ENCODE data around the gene STX11.

DNA sequence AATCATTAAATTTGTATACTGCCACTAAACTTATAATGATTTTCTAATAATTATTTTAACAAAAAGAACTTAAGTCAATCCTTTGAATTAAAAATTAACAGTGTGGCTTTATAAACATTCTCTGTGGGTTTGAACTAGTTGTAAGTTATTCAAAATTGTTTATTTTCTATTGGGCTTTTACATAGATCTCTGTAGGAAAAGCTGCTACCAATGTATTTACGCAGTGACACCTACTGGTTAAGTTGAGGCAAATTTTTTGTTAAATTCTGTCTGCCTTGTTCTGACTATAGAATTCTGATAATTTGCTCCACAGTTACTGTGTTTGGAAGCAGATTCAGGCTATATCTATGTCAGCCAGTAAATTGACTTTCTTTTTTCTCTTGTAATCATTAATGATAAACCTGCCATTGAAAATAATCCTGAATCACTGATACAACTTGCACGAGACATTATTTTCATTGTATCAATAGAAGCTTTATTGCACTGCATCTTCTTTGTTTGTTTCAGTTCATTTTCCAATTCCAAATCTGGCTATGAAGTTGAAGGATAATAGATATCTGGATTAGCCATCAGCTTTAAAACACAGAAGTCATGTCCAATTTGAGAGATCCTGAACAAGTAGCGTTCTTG, 68.9 kb downstream of the STX11 start:
- TF ChIP-seq, protein P1, sequence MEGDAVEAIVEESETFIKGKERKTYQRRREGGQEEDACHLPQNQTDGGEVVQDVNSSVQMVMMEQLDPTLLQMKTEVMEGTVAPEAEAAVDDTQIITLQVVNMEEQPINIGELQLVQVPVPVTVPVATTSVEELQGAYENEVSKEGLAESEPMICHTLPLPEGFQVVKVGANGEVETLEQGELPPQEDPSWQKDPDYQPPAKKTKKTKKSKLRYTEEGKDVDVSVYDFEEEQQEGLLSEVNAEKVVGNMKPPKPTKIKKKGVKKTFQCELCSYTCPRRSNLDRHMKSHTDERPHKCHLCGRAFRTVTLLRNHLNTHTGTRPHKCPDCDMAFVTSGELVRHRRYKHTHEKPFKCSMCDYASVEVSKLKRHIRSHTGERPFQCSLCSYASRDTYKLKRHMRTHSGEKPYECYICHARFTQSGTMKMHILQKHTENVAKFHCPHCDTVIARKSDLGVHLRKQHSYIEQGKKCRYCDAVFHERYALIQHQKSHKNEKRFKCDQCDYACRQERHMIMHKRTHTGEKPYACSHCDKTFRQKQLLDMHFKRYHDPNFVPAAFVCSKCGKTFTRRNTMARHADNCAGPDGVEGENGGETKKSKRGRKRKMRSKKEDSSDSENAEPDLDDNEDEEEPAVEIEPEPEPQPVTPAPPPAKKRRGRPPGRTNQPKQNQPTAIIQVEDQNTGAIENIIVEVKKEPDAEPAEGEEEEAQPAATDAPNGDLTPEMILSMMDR (IDR thresholded peaks at IDR 0.05; ENCODE audit: borderline replicate concordance, extremely low read depth, low read length, poor library complexity, severe bottlenecking), result peak; percentile 73
- no peak for TF ChIP-seq EZH2 (IDR thresholded peaks at IDR 0.05; ENCODE audit: borderline replicate concordance, low read depth, low read length, severe bottlenecking)

Data from DND-41 (cell line).